Progenitor cell of endocrine pancreas (in vitro differentiated cells): ENCODE measurements around the gene NDUFB8. TPM values are rescaled to one million over a fixed set of nuclear protein-coding genes. Genes with fewer than 3 reads are reported as not detected.
A peak's percentile ranks its signal among the peaks of the same experiment; 100 is the strongest.

ENCODE experiments used
- DNase-seq: peaks from one replicate; pipeline ENCODE4 v3.0.0; 2021; ENCODE audit warnings: low spot score; ENCODE audit not compliant: unreplicated experiment
- H3K27ac Mint-ChIP-seq: 2 replicates; pipeline ENCODE4 v1.8.0; 2021; ENCODE audit warnings: mild to moderate bottlenecking, moderate library complexity, mixed read lengths
- H3K27me3 Mint-ChIP-seq: 2 replicates; pipeline ENCODE4 v1.8.0; 2021; ENCODE audit warnings: mixed read lengths
- H3K36me3 Mint-ChIP-seq: 2 replicates; pipeline ENCODE4 v1.8.0; 2022; ENCODE audit warnings: mixed read lengths; ENCODE audit not compliant: insufficient read depth
- H3K4me1 Mint-ChIP-seq: 2 replicates; pipeline ENCODE4 v1.8.0; 2021; ENCODE audit warnings: low read depth, mixed read lengths
- H3K4me3 Mint-ChIP-seq: 2 replicates; pipeline ENCODE4 v1.8.0; 2021; ENCODE audit warnings: low read depth, mild to moderate bottlenecking, moderate library complexity, mixed read lengths
- H3K9me3 Mint-ChIP-seq: 2 replicates; pipeline ENCODE4 v1.8.0; 2021; ENCODE audit warnings: low read depth, mixed read lengths
- CTCF ChIP-seq: fragments of 200-600 bp; sonication (generic); IDR thresholded peaks from one replicate; pipeline ENCODE4 v1.5.0; 2021; ENCODE audit warnings: antibody characterized with exemption, mild to moderate bottlenecking; ENCODE audit not compliant: unreplicated experiment
- total RNA-seq: library from RNA; stranded (reverse); gene quantifications from 2 replicates; pipeline ENCODE4 v1.2.1, GENCODE V29; 2021

NDUFB8 gene
- total RNA-seq, 1 donor from 2014 or later = 159 TPM

- H3K9me3 Mint-ChIP-seq = no peaks in the 10 kb centered on the region
- peak overlapping the region; percentile 90 for H3K27ac Mint-ChIP-seq
- no peak for TF ChIP-seq CTCF
- no peak overlapping the region for H3K4me3 Mint-ChIP-seq
- no peaks in the 10 kb centered on the region for H3K27me3 Mint-ChIP-seq
- peaks cover 4% of the 10 kb centered on the region for H3K36me3 Mint-ChIP-seq
- DNase-seq = no peak
- H3K4me1 Mint-ChIP-seq = peaks cover 8% of the 10 kb centered on the region
These were observed 25.2 kb upstream of the NDUFB8 start for GRCh38 chr10:100554902-100555301.

GRCh38 chr10:100553929-100554328, 24.3 kb upstream of the NDUFB8 start:
- H3K36me3 Mint-ChIP-seq = peaks cover 6% of the 10 kb centered on the region
- TF ChIP-seq CTCF = no peak
- H3K4me1 Mint-ChIP-seq = peaks cover 8% of the 10 kb centered on the region
- no peaks in the 10 kb centered on the region for H3K9me3 Mint-ChIP-seq
- H3K4me3 Mint-ChIP-seq = no peak overlapping the region
- H3K27ac Mint-ChIP-seq = no peak overlapping the region
- DNase-seq = no peak
- no peaks in the 10 kb centered on the region for H3K27me3 Mint-ChIP-seq

DNA sequence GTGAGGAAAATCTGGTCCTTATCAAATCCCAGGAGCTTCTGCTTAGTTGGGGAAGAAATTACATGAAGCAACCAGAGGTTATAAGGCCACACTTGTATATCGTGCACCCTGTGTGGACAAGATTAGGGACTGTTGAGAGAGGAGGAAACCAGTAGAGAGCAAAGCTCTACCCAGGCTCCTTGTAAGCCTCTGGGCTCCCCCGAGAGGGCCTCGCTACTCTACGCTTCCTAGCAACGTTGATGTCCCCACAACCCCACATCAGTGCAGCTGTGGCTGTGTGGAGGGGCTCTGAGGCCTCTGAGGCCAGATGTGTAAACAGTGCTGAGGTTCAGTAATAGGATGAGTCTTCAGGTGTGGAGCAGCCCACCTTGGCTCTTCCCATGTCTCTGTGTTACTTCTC, 22.1 kb upstream of the NDUFB8 start:
- DNase-seq = no peak
- no peaks in the 10 kb centered on the region for H3K27me3 Mint-ChIP-seq
- peaks cover 8% of the 10 kb centered on the region for H3K4me1 Mint-ChIP-seq
- peak overlapping the region; percentile 16 for H3K27ac Mint-ChIP-seq
- TF ChIP-seq CTCF = no peak
- peaks cover 13% of the 10 kb centered on the region for H3K36me3 Mint-ChIP-seq
- H3K9me3 Mint-ChIP-seq = no peaks in the 10 kb centered on the region
- H3K4me3 Mint-ChIP-seq = no peak overlapping the region

DNA sequence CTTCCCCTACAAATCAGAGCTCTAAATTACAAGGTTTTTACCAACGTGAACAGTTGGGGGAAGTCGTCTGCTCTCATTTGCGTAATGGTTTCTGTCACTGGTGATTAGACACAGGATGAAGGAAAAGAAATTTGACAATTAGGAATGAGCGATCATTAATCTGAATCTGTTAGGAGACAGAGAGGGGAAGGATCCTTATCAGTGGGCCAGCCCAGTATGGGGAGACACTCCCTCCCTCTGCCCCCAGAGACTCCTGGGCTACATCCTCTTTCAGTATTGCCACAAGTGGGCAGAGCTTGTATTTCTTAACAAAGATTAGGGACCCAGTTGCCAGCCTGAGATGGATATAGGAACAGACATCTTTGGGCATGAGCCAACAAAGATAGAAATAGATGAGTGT, 21.5 kb upstream of the NDUFB8 start:
- H3K4me3 Mint-ChIP-seq = no peak overlapping the region
- H3K27ac Mint-ChIP-seq = no peak overlapping the region
- no peaks in the 10 kb centered on the region for H3K27me3 Mint-ChIP-seq
- no peak for TF ChIP-seq CTCF
- peaks cover 15% of the 10 kb centered on the region for H3K36me3 Mint-ChIP-seq
- peaks cover 8% of the 10 kb centered on the region for H3K4me1 Mint-ChIP-seq
- DNase-seq = no peak
- H3K9me3 Mint-ChIP-seq = no peaks in the 10 kb centered on the region

DNA sequence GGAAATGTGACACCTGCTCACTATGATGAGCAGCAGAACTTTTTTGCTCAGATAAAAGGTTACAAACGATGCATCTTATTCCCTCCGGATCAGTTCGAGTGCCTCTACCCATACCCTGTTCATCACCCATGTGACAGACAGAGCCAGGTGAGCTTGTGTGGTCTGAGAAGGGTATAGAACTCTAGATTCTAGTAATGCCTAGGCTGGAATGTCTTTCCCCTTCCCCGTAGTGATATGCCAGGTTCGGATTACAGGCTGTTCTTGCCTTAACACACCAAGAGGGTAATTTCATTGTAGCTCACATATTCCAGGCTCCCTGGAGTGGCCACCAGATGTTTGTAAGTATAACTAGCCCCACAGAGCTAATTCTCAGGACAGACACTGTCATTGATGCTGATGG, 15.3 kb upstream of the NDUFB8 start:
- H3K27me3 Mint-ChIP-seq = no peaks in the 10 kb centered on the region
- no peaks in the 10 kb centered on the region for H3K9me3 Mint-ChIP-seq
- H3K36me3 Mint-ChIP-seq = peaks cover 34% of the 10 kb centered on the region
- no peaks in the 10 kb centered on the region for H3K4me1 Mint-ChIP-seq
- no peak for DNase-seq
- H3K4me3 Mint-ChIP-seq = no peak overlapping the region
- H3K27ac Mint-ChIP-seq = no peak overlapping the region
- TF ChIP-seq CTCF = no peak
